Lower lobe of right lung (tissue), 2 donors: ENCODE measurements around the gene COTL1. TPM values are rescaled to one million over a fixed set of nuclear protein-coding genes. Genes with fewer than 3 reads are reported as not detected.

Experiments
- ATAC-seq, 2 donors: fragments of 200-7000 bp; cut with Tn5 transposase; one replicate each; pipeline ENCODE4 v1.9.1; 2020 to 2022; ENCODE audit warnings: mild to moderate bottlenecking in 2 of 2, moderate library complexity in 2 of 2
- DNase-seq: peaks from one replicate; pipeline ENCODE4 v3.0.0-alpha.2; 2020
- H3K27ac ChIP-seq: fragments of 200-600 bp; one replicate; pipeline ENCODE4 v1.8.0; 2022
- H3K27me3 ChIP-seq: fragments of 200-600 bp; one replicate; pipeline ENCODE4 v1.8.0; 2022; ENCODE audit warnings: low read depth
- H3K36me3 ChIP-seq: fragments of 200-600 bp; one replicate; pipeline ENCODE4 v1.8.0; 2022; ENCODE audit warnings: mild to moderate bottlenecking
- H3K4me1 ChIP-seq: fragments of 200-600 bp; one replicate; pipeline ENCODE4 v1.8.0; 2022
- H3K4me3 ChIP-seq: fragments of 200-600 bp; one replicate; pipeline ENCODE4 v1.8.0; 2022; ENCODE audit warnings: mild to moderate bottlenecking
- H3K9me3 ChIP-seq: fragments of 200-600 bp; one replicate; pipeline ENCODE4 v1.8.0; 2022
- CTCF ChIP-seq: fragments of 200-600 bp; IDR thresholded peaks from one replicate; pipeline ENCODE4 v1.8.0; 2022; ENCODE audit warnings: antibody characterized with exemption, mild to moderate bottlenecking
- intact Hi-C: fragments of 100-400 bp; cut with DNase I; formaldehyde crosslinking; loops from one replicate; pipeline ENCODE4 v1.11.0; 2022
- total RNA-seq: library from RNA; stranded (reverse); fragmentation: NEBNext Ultra II Directional; extraction: Animal tissue kit (Norgen Biotek cat#: 25700); gene quantifications from one replicate; pipeline ENCODE4 v1.2.1, GENCODE V29; 2021
- donor health status: DM: no; HTN: yes; CAD: no; lungs with severe emphysema.

Gene COTL1
- total RNA-seq, 1 donor from 2014 or later = 221 TPM

DNA sequence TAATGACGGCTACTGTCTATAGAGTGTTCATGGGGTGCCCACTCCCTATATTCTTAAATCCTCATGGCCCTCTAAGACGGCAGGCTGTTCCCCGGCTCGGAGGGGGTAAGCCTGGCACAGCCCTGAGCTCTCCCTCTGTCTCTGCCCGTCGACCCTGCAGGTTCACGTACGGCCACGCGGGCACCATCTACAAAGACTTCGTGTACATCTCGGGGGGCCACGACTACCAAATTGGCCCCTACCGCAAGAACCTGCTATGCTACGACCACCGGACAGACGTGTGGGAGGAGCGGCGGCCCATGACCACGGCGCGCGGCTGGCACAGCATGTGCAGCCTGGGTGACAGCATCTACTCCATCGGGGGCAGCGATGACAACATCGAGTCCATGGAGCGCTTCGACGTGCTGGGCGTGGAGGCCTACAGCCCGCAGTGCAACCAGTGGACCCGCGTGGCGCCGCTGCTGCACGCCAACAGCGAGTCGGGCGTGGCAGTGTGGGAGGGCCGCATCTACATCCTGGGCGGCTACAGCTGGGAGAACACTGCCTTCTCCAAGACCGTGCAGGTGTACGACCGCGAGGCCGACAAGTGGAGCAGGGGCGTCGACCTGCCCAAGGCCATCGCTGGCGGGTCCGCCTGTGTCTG lies 43.7 kb upstream of the COTL1 start:
- H3K4me3 ChIP-seq = no peak overlapping the region
- H3K36me3 ChIP-seq = peaks cover 98% of the 10 kb centered on the region
- no peaks in the 10 kb centered on the region for H3K27me3 ChIP-seq
- intact Hi-C loops = no loop called here
- H3K4me1 ChIP-seq = no peaks in the 10 kb centered on the region
- no peaks in the 10 kb centered on the region for H3K9me3 ChIP-seq
- ATAC-seq = no peak
- TF ChIP-seq CTCF = no peak
- H3K27ac ChIP-seq = no peak overlapping the region
- DNase-seq = no peak

DNA sequence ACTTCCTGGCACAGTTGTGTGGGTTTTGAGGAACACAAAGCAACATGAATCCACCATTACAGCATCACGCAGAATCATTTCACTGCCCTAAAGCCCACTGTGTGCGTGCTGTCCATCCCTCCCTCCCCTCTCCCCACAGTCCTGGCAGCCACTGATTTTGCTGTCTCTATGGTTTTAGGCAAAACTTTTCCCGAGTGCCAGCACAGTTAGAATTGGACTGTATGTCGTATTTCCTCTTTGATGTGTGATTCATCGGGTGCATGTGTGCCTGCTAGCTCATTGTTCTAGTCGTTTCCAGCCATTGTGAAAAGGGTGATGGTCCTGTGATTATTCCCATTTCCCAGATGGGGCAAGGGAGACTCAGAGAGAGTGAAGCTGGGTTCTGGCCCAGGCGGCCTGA lies 43.1 kb upstream of the COTL1 start:
- H3K27me3 ChIP-seq = no peaks in the 10 kb centered on the region
- intact Hi-C loops = no loop called here
- peaks cover 96% of the 10 kb centered on the region for H3K36me3 ChIP-seq
- no peak overlapping the region for H3K27ac ChIP-seq
- TF ChIP-seq CTCF = no peak
- H3K9me3 ChIP-seq = no peaks in the 10 kb centered on the region
- ATAC-seq (no peak), DNase-seq (no peak)
- H3K4me3 ChIP-seq = no peak overlapping the region
- H3K4me1 ChIP-seq = no peaks in the 10 kb centered on the region

GRCh38 chr16:84659656-84660300 lies 41.9 kb upstream of the COTL1 start:
- H3K9me3 ChIP-seq = no peaks in the 10 kb centered on the region
- peaks cover 97% of the 10 kb centered on the region for H3K36me3 ChIP-seq

DNA sequence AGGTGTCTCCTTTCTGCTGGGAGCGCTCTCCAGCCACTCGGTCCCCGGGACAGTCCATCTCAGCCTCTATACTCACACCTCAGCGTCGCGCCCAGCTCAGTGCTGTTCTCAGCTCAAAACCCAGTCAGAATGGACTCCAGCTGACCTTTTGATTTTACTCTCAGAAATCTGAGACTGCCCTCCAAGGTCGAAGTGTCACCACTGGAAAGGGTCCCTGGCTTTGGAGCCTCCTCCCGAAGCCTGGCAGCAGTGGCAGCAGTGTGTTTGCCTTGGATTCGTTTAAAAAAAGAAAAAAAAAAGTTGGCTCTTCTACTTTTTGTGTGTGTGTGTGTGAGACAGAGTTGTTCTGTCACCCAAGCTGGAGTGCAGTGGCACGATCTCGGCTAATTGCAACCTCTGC lies 40.8 kb upstream of the COTL1 start:
- H3K4me3 ChIP-seq = no peak overlapping the region
- peaks cover 97% of the 10 kb centered on the region for H3K36me3 ChIP-seq
- no peak for TF ChIP-seq CTCF

More at GRCh38 chr16:84659656-84660300, 41.9 kb upstream of the COTL1 start:
- H3K4me3 ChIP-seq = no peak overlapping the region
- no peak for TF ChIP-seq CTCF
- no peak for ATAC-seq
- intact Hi-C loops = no loop called here
- H3K27me3 ChIP-seq = no peaks in the 10 kb centered on the region
- no peaks in the 10 kb centered on the region for H3K4me1 ChIP-seq
- no peak overlapping the region for H3K27ac ChIP-seq
- no peak for DNase-seq

DNA sequence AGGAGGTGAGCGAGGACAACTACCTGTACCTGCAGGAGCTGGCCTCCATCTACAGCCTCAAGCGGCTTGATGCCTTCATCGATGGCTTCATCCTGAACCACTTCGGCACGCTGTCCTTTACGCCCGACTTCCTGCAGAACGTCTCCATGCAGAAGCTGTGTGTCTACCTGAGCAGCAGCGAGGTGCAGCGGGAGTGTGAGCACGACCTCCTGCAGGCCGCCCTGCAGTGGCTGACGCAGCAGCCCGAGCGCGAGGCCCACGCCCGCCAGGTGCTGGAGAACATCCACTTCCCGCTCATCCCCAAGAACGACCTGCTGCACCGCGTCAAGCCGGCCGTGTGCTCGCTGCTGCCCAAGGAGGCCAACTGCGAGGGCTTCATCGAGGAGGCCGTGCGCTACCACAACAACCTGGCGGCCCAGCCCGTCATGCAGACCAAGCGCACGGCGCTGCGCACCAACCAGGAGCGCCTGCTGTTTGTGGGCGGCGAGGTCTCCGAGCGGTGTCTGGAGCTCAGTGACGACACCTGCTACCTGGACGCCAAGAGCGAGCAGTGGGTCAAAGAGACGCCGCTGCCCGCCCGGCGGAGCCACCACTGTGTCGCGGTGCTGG lies 39.5 kb upstream of the COTL1 start:
- DNase-seq (no peak), ATAC-seq (no peak)
- Histone ChIP-seq H3K36me3 (peaks cover 97% of the 10 kb centered on the region), H3K4me1 (no peaks in the 10 kb centered on the region), H3K9me3 (no peaks in the 10 kb centered on the region), H3K27ac (no peak overlapping the region), H3K4me3 (no peak overlapping the region), H3K27me3 (no peaks in the 10 kb centered on the region)
- TF ChIP-seq CTCF = no peak
- intact Hi-C loops = no loop called here

More for the DNA sequence above, 40.8 kb upstream of the COTL1 start:
- Histone ChIP-seq H3K4me1 (no peaks in the 10 kb centered on the region), H3K27ac (no peak overlapping the region), H3K9me3 (no peaks in the 10 kb centered on the region), H3K27me3 (no peaks in the 10 kb centered on the region)
- ATAC-seq (no peak), DNase-seq (no peak)
- intact Hi-C loops = no loop called here
